Esophagus muscularis mucosa (tissue), 4 donors: Measurements from ENCODE around the gene DNAJB5. TPM values are rescaled to one million over a fixed set of nuclear protein-coding genes. Genes with fewer than 3 reads are reported as not detected.

ENCODE experiments used
- DNase-seq: peaks from one replicate; pipeline ENCODE4 v3.0.0-alpha.2; 2017; ENCODE audit errors: extremely low spot score
- H3K27ac ChIP-seq, 4 donors: fragments of 200-600 bp; sonication (generic); replicated peaks in 1 of 4; 1 replicate in 3 of 4; 2 replicates in 1 of 4; pipeline ENCODE4 v1.5.1; 2016 to 2019; ENCODE audit warnings: mild to moderate bottlenecking in 1 of 4
- H3K27me3 ChIP-seq, 4 donors: fragments of 200-600 bp; sonication (generic); one replicate each; pipeline versions ENCODE4 v1.5.1 to v1.6.0; 2016 to 2019
- H3K36me3 ChIP-seq, 4 donors: fragments of 200-600 bp; sonication (generic); one replicate each; pipeline ENCODE4 v1.5.1; 2016 to 2019
- H3K4me1 ChIP-seq, 4 donors: fragments of 200-600 bp; sonication (generic); one replicate each; pipeline ENCODE4 v1.5.1; 2016 to 2019
- H3K4me3 ChIP-seq, 4 donors: fragments of 200-600 bp; sonication (generic); 1 replicate in 2 of 4; 2 replicates in 2 of 4; pipeline ENCODE4 v1.5.1; 2016 to 2019; ENCODE audit warnings: mild to moderate bottlenecking in 4 of 4, moderate library complexity in 1 of 4
- H3K9me3 ChIP-seq, 4 donors: fragments of 200-600 bp; sonication (generic); 1 replicate in 3 of 4; 2 replicates in 1 of 4; pipeline ENCODE4 v1.5.1; 2016 to 2019
- EP300 ChIP-seq: sonication (generic); formaldehyde crosslinking; IDR thresholded peaks from one replicate; pipeline ENCODE4 v1.6.1; 2017; ENCODE audit warnings: antibody characterized with exemption
- POLR2A ChIP-seq: fragments of 450-650 bp; IDR thresholded peaks from one replicate; pipeline ENCODE4 v1.6.1; 2017; ENCODE audit warnings: antibody characterized with exemption, moderate library complexity, mild to moderate bottlenecking, low read depth
- POLR2AphosphoS5 ChIP-seq, 2 donors: sonication (generic); formaldehyde crosslinking; IDR thresholded peaks; one replicate each; pipeline ENCODE4 v1.6.1; 2017; ENCODE audit warnings: antibody characterized with exemption in 2 of 2
- WGBS: methylation state at CpG from one replicate; pipeline ENCODE4 v1.1.5; 2018; 5-methylcytosine and 5-hydroxymethylcytosine counted together
- intact Hi-C: fragments of 100-400 bp; cut with DNase I; formaldehyde crosslinking; loops from one replicate; pipeline ENCODE4 v1.15.1; 2023
- total RNA-seq, 4 donors: library from RNA; depleted of rRNA; stranded (reverse); fragments of >200 nt; gene quantifications; one replicate each; pipeline versions ENCODE4 v1.1.0 to v1.2.1, GENCODE V29; 2016
- TF ChIP-seq, protein P1 (sequence below), 3 experiments: fragments of 200-600 bp in 2 of 3; fragments of 450-650 bp in 1 of 3; sonication (generic) in 2 of 3; IDR thresholded peaks; one replicate each; pipeline ENCODE4 v1.5.1; 2017 to 2019; ENCODE audit warnings: antibody characterized with exemption in 3 of 3, mild to moderate bottlenecking in 2 of 3, moderate library complexity in 1 of 3

The DNAJB5 gene
- total RNA-seq, 4 donors from 2014 or later: 83.5 to 124 (median 93.8) TPM

DNA sequence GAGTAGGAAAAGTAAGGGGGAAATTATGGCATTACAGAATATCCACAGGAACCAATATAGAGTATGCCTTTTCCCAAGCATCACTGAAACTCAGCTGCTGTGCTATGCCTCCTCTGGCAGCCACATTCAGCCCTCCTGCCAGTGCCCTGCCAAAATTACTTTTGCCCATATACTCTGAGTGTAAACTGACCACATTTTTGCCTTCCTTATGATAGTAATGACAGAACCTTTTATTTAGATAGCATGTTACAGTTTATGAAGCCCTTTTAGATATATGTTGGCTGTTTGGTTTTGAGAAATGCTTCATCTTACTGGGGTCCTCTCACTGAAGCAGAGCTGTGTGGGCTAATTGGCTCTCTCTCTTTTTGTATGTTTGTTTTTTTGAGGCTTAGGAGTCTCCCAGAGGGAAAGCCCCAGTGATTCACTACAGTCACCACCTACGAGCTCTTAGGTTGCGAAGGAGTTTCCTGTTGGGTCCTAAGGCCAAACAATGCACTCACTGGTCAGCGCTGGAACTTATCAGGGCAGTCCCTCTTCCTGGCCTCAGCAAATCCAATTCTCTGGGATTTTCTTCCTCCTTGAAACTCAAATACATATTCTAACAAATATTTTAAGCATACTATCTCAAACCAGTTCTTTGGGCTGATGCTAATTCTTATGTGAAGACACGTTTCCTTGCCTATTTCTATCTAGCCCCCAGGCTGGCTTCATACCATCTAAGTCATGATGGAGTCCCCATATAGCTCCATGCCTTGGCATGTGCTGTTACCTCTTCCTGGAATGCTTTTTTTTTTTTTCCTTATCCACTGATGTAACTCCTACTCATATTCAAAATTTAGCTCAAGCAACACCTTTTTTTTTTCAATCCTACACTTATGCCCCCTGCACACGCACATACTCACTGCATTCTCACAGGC, 27.7 kb upstream of the DNAJB5 start:
- no peaks in the 10 kb centered on the region for H3K36me3 ChIP-seq
- no peaks in the 10 kb centered on the region for H3K9me3 ChIP-seq
- no peak for DNase-seq
- no peak overlapping the region for H3K27ac ChIP-seq
- H3K4me3 ChIP-seq: no peak overlapping the region
- 47% methylated on average over 5 of the region's 5 CpGs for WGBS
- intact Hi-C loops: no loop called here
- peaks cover 3 to 18% (median 12%) of the 10 kb centered on the region in 4 donors for H3K4me1 ChIP-seq
- TF ChIP-seq, protein P1, sequence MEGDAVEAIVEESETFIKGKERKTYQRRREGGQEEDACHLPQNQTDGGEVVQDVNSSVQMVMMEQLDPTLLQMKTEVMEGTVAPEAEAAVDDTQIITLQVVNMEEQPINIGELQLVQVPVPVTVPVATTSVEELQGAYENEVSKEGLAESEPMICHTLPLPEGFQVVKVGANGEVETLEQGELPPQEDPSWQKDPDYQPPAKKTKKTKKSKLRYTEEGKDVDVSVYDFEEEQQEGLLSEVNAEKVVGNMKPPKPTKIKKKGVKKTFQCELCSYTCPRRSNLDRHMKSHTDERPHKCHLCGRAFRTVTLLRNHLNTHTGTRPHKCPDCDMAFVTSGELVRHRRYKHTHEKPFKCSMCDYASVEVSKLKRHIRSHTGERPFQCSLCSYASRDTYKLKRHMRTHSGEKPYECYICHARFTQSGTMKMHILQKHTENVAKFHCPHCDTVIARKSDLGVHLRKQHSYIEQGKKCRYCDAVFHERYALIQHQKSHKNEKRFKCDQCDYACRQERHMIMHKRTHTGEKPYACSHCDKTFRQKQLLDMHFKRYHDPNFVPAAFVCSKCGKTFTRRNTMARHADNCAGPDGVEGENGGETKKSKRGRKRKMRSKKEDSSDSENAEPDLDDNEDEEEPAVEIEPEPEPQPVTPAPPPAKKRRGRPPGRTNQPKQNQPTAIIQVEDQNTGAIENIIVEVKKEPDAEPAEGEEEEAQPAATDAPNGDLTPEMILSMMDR (IDR thresholded peaks at IDR 0.05): no peak
- TF ChIP-seq POLR2A (no peak), EP300 (no peak), POLR2AphosphoS5 (IDR thresholded peaks at IDR 0.05) (no peak)
- peaks cover 0 to 65% (median 14%) of the 10 kb centered on the region in 4 donors for H3K27me3 ChIP-seq

DNA sequence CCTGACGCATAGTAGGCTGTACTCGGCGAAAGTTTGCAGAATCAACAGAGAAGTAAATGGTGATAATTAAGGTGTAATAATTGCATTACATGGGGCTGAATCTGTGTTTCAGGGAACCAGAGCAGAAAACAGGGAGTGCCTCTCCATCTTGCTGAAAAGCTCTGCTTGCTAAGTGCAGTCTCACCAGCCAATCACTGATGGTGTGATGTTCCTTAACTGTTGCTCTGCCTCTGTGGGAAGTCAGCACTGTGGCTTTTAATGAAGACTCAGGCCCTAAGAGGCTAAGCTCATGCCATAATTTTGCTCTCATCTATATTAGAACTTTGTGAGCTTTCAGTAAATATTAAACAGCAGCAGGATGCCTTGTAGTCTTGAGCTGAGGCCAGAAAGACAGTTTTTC, 27.0 kb upstream of the DNAJB5 start:
- H3K36me3 ChIP-seq: no peaks in the 10 kb centered on the region
- no peak overlapping the region for H3K27ac ChIP-seq
- DNase-seq: no peak
- H3K4me1 ChIP-seq: peaks cover 3 to 15% (median 9%) of the 10 kb centered on the region in 4 donors
- intact Hi-C loops: no loop called here
- TF ChIP-seq POLR2A (no peak), EP300 (no peak), POLR2AphosphoS5 (IDR thresholded peaks at IDR 0.05) (no peak)
- TF ChIP-seq, protein P1 (IDR thresholded peaks at IDR 0.05): no peak
- no peaks in the 10 kb centered on the region for H3K9me3 ChIP-seq
- peaks cover 0 to 65% (median 10%) of the 10 kb centered on the region in 4 donors for H3K27me3 ChIP-seq
- 92% methylated on average over 3 of the region's 3 CpGs for WGBS
- no peak overlapping the region for H3K4me3 ChIP-seq

DNA sequence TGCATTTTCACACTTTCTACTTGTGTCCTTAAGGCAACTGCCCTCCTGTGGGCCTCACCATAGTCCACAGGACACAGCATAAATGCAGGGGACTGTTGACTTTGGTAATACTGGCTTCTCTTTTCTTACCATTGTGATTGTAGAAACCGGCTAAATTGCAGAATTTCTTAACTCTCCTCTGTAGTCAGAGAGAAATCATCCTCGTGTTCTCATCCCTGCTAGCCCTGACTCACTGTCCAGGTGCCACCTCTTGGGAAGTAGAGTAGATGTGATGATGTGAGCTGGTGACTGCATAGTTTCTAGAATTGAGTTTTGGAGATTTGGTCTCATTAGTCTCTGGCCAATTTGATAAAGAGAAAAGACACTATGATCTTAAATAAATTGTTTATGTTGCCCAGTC, 26.0 kb upstream of the DNAJB5 start:
- DNase-seq: no peak
- no peak overlapping the region for H3K27ac ChIP-seq
- intact Hi-C loops: no loop called here
- H3K4me3 ChIP-seq: no peak overlapping the region
- no peak for TF ChIP-seq EP300
- TF ChIP-seq POLR2AphosphoS5 (IDR thresholded peaks at IDR 0.05): no peak
- TF ChIP-seq, protein P1 (IDR thresholded peaks at IDR 0.05): no peak
- TF ChIP-seq POLR2A: no peak
- H3K9me3 ChIP-seq: no peaks in the 10 kb centered on the region
- no peaks in the 10 kb centered on the region for H3K36me3 ChIP-seq
- H3K27me3 ChIP-seq: peaks cover 0 to 57% (median 5%) of the 10 kb centered on the region in 4 donors
- 86% methylated on average over 2 of the region's 2 CpGs for WGBS
- H3K4me1 ChIP-seq: peaks cover 0 to 7% (median 2%) of the 10 kb centered on the region in 4 donors

DNA sequence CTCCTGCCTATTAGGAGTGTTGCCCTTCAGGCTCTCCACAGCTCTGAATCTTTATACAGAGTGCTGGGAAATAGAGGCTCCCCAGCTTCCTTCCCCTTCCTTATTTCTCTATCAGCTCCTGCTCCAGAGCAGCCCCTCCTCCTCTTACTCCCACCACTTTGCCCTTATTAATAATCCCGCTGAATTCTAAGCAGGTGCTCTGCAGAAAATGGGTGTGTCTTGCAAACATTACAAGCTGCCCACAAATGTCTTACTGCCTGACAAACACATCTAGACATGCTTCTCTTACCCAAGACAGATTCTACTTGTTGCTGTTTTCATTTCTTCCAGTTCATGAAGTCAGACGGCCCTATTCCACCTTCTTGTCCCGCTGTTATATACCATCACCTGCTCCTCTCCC, 25.1 kb upstream of the DNAJB5 start:
- H3K27me3 ChIP-seq: peaks cover 0 to 49% (median 0%) of the 10 kb centered on the region in 4 donors

DNA sequence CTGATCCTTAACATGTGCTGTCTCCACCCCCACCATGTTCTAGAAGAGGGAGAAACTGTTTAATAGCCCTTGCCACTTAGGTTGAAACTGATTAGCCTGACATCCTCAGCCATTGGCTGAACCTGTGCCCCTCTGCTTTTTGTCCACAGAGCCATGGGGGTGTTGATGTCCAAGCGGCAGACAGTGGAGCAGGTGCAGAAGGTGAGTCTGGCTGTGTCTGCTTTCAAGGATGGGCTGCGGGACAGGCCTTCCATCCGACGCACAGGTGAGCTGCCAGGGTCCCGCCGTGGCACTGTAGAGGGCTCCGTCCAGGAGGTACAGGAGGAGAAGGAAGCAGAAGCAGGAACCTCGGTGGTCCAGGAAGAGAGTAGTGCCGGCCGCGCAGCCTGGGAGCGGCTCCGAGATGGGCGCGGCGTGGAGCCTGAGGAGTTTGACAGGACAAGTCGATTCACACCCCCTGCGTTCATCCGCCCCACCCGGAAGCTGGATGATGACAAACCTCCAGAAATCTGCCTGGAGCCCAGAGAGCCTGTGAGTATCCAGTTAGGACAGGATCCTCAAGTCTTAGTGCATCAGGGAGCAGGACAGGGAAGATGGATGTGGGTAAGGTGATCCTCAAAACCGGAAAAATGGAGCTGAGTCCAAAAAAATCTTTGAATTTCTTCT, 18.3 kb upstream of the DNAJB5 start:
- intact Hi-C loops: no loop called here
- H3K4me3 ChIP-seq: no peak overlapping the region
- no peaks in the 10 kb centered on the region for H3K4me1 ChIP-seq
- no peaks in the 10 kb centered on the region for H3K36me3 ChIP-seq
- no peaks in the 10 kb centered on the region for H3K9me3 ChIP-seq
- peaks cover 0 to 18% (median 0%) of the 10 kb centered on the region in 4 donors for H3K27me3 ChIP-seq
- 89% methylated on average over 17 of the region's 21 CpGs for WGBS
- no peak for DNase-seq
- no peak for TF ChIP-seq POLR2AphosphoS5 (IDR thresholded peaks at IDR 0.05)
- no peak overlapping the region for H3K27ac ChIP-seq

More for the DNA sequence above, 25.1 kb upstream of the DNAJB5 start:
- intact Hi-C loops: no loop called here
- WGBS: 79% methylated on average over 3 of the region's 3 CpGs
- no peaks in the 10 kb centered on the region for H3K9me3 ChIP-seq
- no peak for DNase-seq
- H3K4me3 ChIP-seq: no peak overlapping the region
- H3K27ac ChIP-seq: no peak overlapping the region
- H3K36me3 ChIP-seq: no peaks in the 10 kb centered on the region
- no peaks in the 10 kb centered on the region for H3K4me1 ChIP-seq
- no peak for TF ChIP-seq POLR2A
